Kidney (tissue), 14 donors: ENCODE measurements around the gene APOC1. TPM values are rescaled to one million over a fixed set of nuclear protein-coding genes. Genes with fewer than 3 reads are reported as not detected.
"Not testable (repeated sequence)": the region's sequence is repeated elsewhere in the genome, so short reads cannot be mapped to it uniquely, and the experiment has no call there.

Source experiments
- DNase-seq, 5 donors: peaks; one replicate each; pipeline ENCODE4 v3.0.0-alpha.2; 2013 to 2020
- FAIRE-seq: peaks from 2 replicates; lab custom pipeline; 2012; peaks lifted over from hg19 to GRCh38; lab: Jason Lieb, UNC
- H3K27ac ChIP-seq, 2 donors: one replicate each; pipeline ENCODE4 v1.7.0; 2013; ENCODE audit warnings: low read depth in 2 of 2, low read length in 2 of 2, inconsistent platforms in 1 of 2
- H3K27me3 ChIP-seq: one replicate; pipeline ENCODE4 v1.7.1; 2013; ENCODE audit warnings: low read length, inconsistent platforms; ENCODE audit not compliant: control insufficient read depth, insufficient read depth
- H3K36me3 ChIP-seq, 3 donors: one replicate each; pipeline versions ENCODE4 v1.7.0 to v1.7.1; 2013; ENCODE audit warnings: low read length in 3 of 3, control low read depth in 1 of 3, inconsistent platforms in 1 of 3; ENCODE audit not compliant: insufficient read depth in 3 of 3, control insufficient read depth in 2 of 3
- H3K4me1 ChIP-seq, 3 donors: one replicate each; pipeline versions ENCODE4 v1.7.0 to v1.7.1; 2013; ENCODE audit warnings: low read length in 3 of 3, inconsistent platforms in 1 of 3, low read depth in 1 of 3; ENCODE audit not compliant: control insufficient read depth in 2 of 3, insufficient read depth in 2 of 3
- H3K4me3 ChIP-seq, 3 donors: one replicate each; pipeline versions ENCODE4 v1.7.0 to v1.8.1; 2013; ENCODE audit warnings: low read length in 3 of 3, control low read depth in 1 of 3, inconsistent platforms in 1 of 3
- H3K9ac ChIP-seq, 3 donors: one replicate each; pipeline versions ENCODE4 v1.7.0 to v1.7.1; 2013; ENCODE audit warnings: low read length in 3 of 3, control low read depth in 1 of 3, inconsistent platforms in 1 of 3
- H3K9me3 ChIP-seq, 3 donors: one replicate each; pipeline versions ENCODE4 v1.7.0 to v1.7.1; 2013; ENCODE audit warnings: low read length in 3 of 3, control low read depth in 1 of 3, inconsistent platforms in 1 of 3; ENCODE audit not compliant: control insufficient read depth in 2 of 3, insufficient read depth in 1 of 3
- CTCF ChIP-seq: IDR thresholded peaks from 3 replicates; pipeline ENCODE4 v1.5.1; 2012; ENCODE audit warnings: mild to moderate bottlenecking, moderate library complexity, borderline replicate concordance; ENCODE audit not compliant: insufficient read depth; ENCODE audit errors: extremely low read depth
- intact Hi-C: fragments of 100-400 bp; cut with DNase I; formaldehyde crosslinking; loops from one replicate; pipeline ENCODE4 v1.11.1; 2022
- polyA plus RNA-seq: library from polyadenylated mRNA; stranded (reverse); fragments of 350-450 nt; fragmentation: Illumina TruSeq; extraction: RNeasy Lipid Tissue Mini Kit (QIAGEN cat#74804); gene quantifications from one replicate; pipeline ENCODE4 v1.2.3, GENCODE V29; 2014; ENCODE audit warnings: low read depth, low replicate concordance; ENCODE audit not compliant: insufficient read depth
- total RNA-seq: library from RNA; stranded (reverse); fragmentation: NEBNext Ultra II Directional; extraction: Animal tissue kit (Norgen Biotek cat#: 25700); gene quantifications from one replicate; pipeline ENCODE4 v1.2.1, GENCODE V29; 2021
- donor health status: control.
- donor health status: control.
- donor health status: control.
- donor health status: control.
- donor health status: control.
- donor health status: DM: yes; HTN: yes; CAD: no.
- donor health status: Normal renal cell carcinoma (clear cell type).

The APOC1 gene
- total and polyA plus RNA-seq, 2 donors from 2014 or later = 11.8 to 16.7 TPM

GRCh38 chr19:44912854-44913253 lies 1.6 kb upstream of the APOC1 start:
- no peak overlapping the region for H3K4me3 ChIP-seq
- no peak overlapping the region for H3K27ac ChIP-seq
- peaks cover 0 to 1% (median 0%) of the 10 kb centered on the region in 3 donors for H3K36me3 ChIP-seq
- no peak for TF ChIP-seq CTCF
- intact Hi-C loops = no loop called here
- H3K4me1 ChIP-seq = no peaks in the 10 kb centered on the region
- H3K9ac ChIP-seq = no peak overlapping the region
- no peaks in the 10 kb centered on the region for H3K27me3 ChIP-seq
- DNase-seq (no peak), FAIRE-seq (no peak)
- H3K9me3 ChIP-seq = no peaks in the 10 kb centered on the region

DNA sequence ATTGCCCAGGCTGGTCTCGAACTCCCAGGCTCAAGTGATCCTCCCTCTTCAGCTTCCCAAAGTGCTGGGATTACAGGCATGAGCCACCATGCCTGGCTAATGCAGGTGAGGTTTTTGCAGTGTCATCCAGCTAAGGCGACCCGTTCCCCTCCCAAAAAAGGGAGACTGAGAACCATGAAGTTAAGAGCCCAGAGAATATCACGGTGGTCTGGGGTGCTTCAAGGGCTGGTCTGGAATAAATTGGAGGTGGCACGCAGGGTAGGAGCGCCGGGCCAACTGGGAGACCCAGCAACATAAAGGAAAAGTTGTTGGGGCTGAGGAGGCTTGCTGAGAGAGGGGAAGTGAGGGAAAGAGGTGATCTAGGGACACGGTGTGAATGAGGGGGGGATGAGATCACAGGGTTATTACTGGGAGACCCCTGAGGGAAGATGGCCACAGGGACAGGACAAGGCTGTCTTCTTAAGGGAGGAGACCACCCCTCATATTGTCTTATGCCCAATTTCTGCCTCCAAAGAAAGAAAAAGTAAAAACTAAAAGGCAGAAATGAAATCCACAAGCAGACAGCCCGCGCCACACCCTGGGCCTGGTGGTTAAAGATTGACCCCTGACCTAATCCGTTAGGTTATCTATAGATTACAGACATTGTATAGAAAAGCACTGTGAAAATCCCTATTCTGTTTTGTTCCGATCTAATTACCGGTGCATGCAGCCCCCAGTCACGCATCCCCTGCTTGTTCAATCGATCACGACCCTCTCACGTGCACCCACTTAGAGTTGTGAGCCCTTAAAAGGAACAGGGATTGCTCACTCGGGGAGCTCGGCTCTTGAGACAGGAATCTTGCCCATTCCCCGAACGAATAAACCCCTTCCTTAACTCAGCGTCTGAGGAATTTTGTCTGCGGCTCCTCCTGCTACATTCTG lies 636 bp upstream of the APOC1 start:
- H3K36me3 ChIP-seq, H3K27me3 ChIP-seq, FAIRE-seq, H3K4me3 ChIP-seq, H3K9me3 ChIP-seq, intact Hi-C loops, H3K9ac ChIP-seq, H3K27ac ChIP-seq, H3K4me1 ChIP-seq: not testable (repeated sequence)
- DNase-seq = peak in 1 of 5 donors; percentile 4

- no peaks in the 10 kb centered on the region for H3K9me3 ChIP-seq
- no peaks in the 10 kb centered on the region for H3K36me3 ChIP-seq
- H3K27me3 ChIP-seq = no peaks in the 10 kb centered on the region
- DNase-seq (no peak), FAIRE-seq (no peak)
- intact Hi-C loops = no loop called here
- H3K9ac ChIP-seq = no peak overlapping the region
- no peak overlapping the region for H3K27ac ChIP-seq
- no peaks in the 10 kb centered on the region for H3K4me1 ChIP-seq
- H3K4me3 ChIP-seq = no peak overlapping the region
- TF ChIP-seq CTCF = no peak
These were observed 9.9 kb downstream of the APOC1 start for GRCh38 chr19:44924243-44924725.

DNA sequence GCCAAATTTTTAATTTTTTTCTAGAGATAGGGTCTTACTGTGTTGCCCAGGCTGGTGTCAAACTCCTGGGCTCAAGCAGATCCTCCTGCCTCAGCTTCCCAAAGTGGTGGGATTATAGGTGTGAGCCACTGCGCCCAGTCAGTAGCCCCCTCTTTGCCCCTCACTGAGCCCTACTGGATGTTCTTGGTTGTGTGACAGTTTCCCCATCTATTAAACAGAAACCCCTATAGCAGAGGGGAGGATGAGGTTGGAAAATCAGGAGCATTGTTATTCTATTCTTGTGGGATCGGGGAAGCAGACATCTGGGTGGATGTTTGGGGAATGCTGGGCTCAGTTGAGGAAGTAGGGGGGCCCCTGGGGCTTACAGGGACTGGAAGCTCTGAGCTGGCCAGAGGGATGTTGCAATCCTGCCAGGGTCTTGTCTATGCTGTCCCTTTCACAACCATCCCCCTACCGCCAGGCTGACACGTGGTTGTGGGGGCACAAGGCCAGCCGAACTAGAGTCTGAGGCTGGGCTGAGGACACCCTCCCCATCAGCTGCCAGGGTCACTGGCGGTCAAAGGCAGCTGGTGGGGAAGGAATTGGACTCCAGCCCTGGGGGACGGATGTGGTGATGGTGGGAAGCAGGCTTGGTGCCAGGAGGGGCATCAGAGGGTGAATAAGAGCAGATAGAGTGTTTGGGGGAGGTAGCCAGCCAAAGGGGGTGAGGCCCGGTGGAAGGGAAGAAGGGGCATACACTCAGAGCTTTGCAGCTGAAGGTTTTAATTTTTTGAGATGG lies 10.9 kb downstream of the APOC1 start:
- DNase-seq (peak in 4 of 5 donors; percentile 23 to 95 (median 42)), FAIRE-seq (no peak)
- H3K27ac ChIP-seq = no peak overlapping the region
- H3K4me3 ChIP-seq = no peak overlapping the region
- no peak for TF ChIP-seq CTCF
- no peaks in the 10 kb centered on the region for H3K36me3 ChIP-seq
- intact Hi-C loops = no loop called here
- H3K9ac ChIP-seq = no peak overlapping the region
- H3K27me3 ChIP-seq = no peaks in the 10 kb centered on the region
- no peaks in the 10 kb centered on the region for H3K9me3 ChIP-seq
- no peaks in the 10 kb centered on the region for H3K4me1 ChIP-seq

DNA sequence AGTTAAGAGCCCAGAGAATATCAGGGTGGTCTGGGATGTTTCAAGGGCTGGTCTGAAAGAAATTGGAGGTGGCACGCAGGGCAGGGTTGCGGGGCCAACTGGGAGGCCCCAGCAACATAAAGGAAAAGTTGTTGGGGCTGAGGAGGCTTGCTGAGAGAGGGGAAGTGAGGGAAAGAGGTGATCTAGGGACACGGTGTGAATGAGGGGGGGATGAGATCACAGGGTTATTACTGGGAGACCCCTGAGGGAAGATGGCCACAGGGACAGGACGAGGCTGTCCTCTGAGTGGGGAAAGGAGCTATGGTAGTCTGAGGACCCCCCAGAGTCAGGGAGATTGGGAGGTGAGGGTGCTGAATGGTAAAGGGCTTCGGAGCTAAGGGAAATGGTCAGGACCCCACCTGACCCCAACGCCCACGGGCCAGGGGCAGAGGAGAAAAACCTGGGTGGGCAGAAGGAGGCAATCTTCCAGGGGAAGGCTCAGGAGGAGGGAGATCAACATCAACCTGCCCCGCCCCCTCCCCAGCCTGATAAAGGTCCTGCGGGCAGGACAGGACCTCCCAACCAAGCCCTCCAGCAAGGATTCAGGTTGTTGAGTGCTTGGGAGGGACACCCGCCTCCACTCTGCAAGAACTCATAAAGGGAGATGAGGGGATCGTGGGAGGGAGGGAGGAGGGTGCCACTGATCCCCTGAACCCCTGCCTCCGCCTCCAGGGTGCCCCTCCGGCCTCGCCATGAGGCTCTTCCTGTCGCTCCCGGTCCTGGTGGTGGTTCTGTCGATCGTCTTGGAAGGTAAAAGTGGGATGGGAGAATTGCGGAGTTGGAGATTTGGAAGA lies 12.1 kb downstream of the APOC1 start:
- FAIRE-seq, H3K9ac ChIP-seq, intact Hi-C loops, H3K27me3 ChIP-seq, H3K4me1 ChIP-seq, H3K9me3 ChIP-seq, H3K36me3 ChIP-seq, H3K27ac ChIP-seq: not testable (repeated sequence)
- H3K4me3 ChIP-seq = peak overlapping the region in 1 of 3 donors; percentile 17
- DNase-seq = peak in 1 of 5 donors; percentile 10
